ENCODE data around the gene MCRS1. TPM values are rescaled to one million over a fixed set of nuclear protein-coding genes. Genes with fewer than 3 reads are reported as not detected.
A peak's percentile ranks its signal among the peaks of the same experiment; 100 is the strongest.

The MCRS1 gene
- total RNA-seq, 2 donors from 2014 or later: 54.1 to 87.0 TPM

DNA sequence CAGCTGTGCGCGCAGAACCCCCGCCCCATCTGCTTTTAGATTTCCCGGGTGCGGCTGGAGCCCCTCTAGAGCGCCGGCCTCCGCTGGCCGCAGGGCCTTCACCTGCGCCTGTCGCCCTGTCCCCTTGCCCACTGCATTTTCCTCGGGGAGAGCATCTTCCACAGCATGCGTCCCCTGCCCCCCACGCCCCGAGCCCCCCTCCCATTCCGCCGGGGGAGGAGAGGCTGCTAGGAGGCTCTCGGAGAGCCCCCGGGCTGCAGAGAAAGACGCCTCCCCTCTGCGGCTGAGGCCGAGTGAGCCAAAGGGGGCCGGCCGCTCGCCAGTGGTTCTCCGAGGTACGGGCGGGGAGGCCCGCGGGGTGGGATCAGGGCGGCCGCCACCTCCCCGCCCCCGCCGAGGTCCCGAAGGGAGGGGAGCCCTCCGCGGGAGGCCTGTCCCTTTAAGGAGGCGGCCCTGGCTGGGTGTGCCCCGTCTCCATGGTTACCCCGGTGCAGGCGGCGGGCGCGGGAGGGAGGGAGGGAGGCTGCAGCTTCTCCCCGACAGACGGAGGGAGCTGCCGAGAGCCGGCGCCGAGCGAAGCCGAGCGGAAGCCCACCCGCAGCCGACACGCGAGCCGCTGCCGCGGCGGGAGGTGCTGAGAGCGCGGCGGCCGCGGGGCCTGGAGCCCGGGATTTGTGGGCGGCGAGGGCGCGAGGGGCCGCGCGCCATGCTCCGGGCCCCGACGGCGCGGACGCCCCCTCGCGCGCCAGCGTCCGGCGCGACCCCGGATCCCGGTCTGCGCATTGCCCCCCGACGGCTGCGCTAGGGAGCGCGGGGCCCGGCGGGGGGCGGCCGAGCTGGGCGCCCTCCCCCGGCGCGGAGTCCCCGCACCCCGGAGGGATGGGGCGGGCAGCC is 29.2 kb downstream of the MCRS1 start, which contains the start of gene KCNH3:
KCNH3 (plus strand) TSS at position 521 of the 894 bp plus-strand sequence. CDS start 387 bp downstream, outside the sequence.
- H3K9me3 ChIP-seq: no peaks in the 10 kb centered on the region
- peaks cover 4% of the 10 kb centered on the region for H3K4me1 ChIP-seq (replicated peaks)
- no peak within 1 kb of the TSS for H3K27ac ChIP-seq
- intact Hi-C loops (cut with DNase I): no loop called here
- no peaks in the 10 kb centered on the region for H3K27me3 ChIP-seq (replicated peaks; ENCODE audit: insufficient read depth)
- DNase-seq (ENCODE audit: low spot score): peak; percentile 75
- WGBS: 1% methylated on average over 74 of the region's 107 CpGs
- no peaks in the 10 kb centered on the region for H3K36me3 ChIP-seq
- TF ChIP-seq POLR2A (IDR thresholded peaks at IDR 0.05): no peak
- TF ChIP-seq, protein P1, sequence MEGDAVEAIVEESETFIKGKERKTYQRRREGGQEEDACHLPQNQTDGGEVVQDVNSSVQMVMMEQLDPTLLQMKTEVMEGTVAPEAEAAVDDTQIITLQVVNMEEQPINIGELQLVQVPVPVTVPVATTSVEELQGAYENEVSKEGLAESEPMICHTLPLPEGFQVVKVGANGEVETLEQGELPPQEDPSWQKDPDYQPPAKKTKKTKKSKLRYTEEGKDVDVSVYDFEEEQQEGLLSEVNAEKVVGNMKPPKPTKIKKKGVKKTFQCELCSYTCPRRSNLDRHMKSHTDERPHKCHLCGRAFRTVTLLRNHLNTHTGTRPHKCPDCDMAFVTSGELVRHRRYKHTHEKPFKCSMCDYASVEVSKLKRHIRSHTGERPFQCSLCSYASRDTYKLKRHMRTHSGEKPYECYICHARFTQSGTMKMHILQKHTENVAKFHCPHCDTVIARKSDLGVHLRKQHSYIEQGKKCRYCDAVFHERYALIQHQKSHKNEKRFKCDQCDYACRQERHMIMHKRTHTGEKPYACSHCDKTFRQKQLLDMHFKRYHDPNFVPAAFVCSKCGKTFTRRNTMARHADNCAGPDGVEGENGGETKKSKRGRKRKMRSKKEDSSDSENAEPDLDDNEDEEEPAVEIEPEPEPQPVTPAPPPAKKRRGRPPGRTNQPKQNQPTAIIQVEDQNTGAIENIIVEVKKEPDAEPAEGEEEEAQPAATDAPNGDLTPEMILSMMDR (IDR thresholded peaks at IDR 0.05): no peak
- TF ChIP-seq POLR2AphosphoS5 (IDR thresholded peaks at IDR 0.05): no peak
- peak within 1 kb of the TSS; percentile 32 for H3K4me3 ChIP-seq

- peaks cover 4% of the 10 kb centered on the region for H3K4me1 ChIP-seq (replicated peaks)
- TF ChIP-seq, protein P1 (IDR thresholded peaks at IDR 0.05): no peak
- TF ChIP-seq POLR2AphosphoS5 (IDR thresholded peaks at IDR 0.05): no peak
- no peak for TF ChIP-seq POLR2A (IDR thresholded peaks at IDR 0.05)
- no peak for DNase-seq (ENCODE audit: low spot score)
- H3K36me3 ChIP-seq: no peaks in the 10 kb centered on the region
- H3K27ac ChIP-seq: no peak overlapping the region
- H3K4me3 ChIP-seq: peak overlapping the region; percentile 32
- H3K9me3 ChIP-seq: no peaks in the 10 kb centered on the region
- no peaks in the 10 kb centered on the region for H3K27me3 ChIP-seq (replicated peaks; ENCODE audit: insufficient read depth)
- WGBS: under 1% methylated on average over 53 of the region's 61 CpGs
- intact Hi-C loops (cut with DNase I): no loop called here
Measured at GRCh38 chr12:49537752-49538509, 30.0 kb downstream of the MCRS1 start.

DNA sequence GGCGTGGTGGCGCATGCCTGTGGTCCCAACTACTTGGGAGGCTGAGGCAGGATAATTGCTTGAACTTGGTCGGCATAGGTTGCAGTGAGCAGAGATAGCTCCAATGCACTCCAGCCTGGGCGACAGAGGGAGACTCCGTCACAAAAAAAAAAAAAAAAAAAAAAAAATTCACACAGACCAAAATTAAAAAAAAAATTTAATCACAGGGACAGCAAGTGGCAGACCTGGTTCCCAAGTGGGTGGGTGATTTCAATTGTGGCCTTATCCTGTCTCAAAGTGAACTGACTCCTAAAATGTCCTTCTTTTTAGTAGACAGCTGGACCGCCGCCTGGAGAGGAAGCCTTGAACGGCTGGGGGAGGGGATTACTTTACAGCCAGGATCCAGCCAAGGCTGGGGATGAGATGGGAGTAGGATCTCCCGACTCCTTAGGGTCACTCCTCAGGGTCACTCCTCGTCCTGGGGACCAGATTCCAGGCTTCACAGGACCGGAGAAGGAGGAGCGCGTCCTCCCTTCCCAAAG is 30.7 kb downstream of the MCRS1 start:
- no peak overlapping the region for H3K27ac ChIP-seq
- no peaks in the 10 kb centered on the region for H3K9me3 ChIP-seq
- 29% methylated on average over 13 of the region's 13 CpGs for WGBS
- TF ChIP-seq POLR2A (IDR thresholded peaks at IDR 0.05): no peak
- TF ChIP-seq POLR2AphosphoS5 (IDR thresholded peaks at IDR 0.05): no peak
- TF ChIP-seq, protein P1 (IDR thresholded peaks at IDR 0.05): no peak
- H3K36me3 ChIP-seq: no peaks in the 10 kb centered on the region
- intact Hi-C loops (cut with DNase I): no loop called here
- H3K4me1 ChIP-seq (replicated peaks): peaks cover 4% of the 10 kb centered on the region
- no peak for DNase-seq (ENCODE audit: low spot score)
- no peaks in the 10 kb centered on the region for H3K27me3 ChIP-seq (replicated peaks; ENCODE audit: insufficient read depth)
- H3K4me3 ChIP-seq: peak overlapping the region; percentile 32

DNA sequence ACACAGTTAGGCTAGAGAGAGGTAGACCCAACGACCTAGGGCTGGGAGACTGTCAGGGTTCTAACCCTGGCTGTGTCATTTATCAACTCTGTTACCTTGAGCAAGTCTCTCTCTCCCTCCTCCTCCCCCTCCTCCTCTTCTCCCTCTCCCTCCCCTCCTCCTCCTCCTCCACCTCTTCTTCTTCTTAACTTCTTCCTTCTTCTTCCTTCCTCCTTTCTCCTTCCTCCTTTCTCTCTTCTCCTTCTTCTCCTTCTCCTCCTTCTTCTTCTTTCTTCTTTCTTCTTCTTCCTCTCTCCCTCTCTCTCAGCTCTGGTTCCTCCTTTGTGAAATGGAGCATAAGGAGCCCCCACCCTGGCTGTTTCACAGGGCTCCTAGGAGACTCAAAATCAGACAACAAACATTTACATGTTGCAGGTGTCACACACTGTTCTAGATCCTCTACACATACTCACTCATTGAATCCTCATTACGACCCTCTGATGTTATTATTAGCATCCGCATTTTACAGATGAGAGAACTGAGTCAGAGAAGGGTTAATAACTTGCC is 31.3 kb downstream of the MCRS1 start:
- no peak for TF ChIP-seq POLR2A (IDR thresholded peaks at IDR 0.05)
- TF ChIP-seq, protein P1 (IDR thresholded peaks at IDR 0.05): no peak
- Histone ChIP-seq H3K36me3 (no peaks in the 10 kb centered on the region), H3K4me1 (replicated peaks) (peaks cover 4% of the 10 kb centered on the region), H3K27me3 (replicated peaks; ENCODE audit: insufficient read depth) (no peaks in the 10 kb centered on the region), H3K4me3 (no peak overlapping the region), H3K9me3 (no peaks in the 10 kb centered on the region), H3K27ac (no peak overlapping the region)
- intact Hi-C loops (cut with DNase I): no loop called here
- whole genome bisulfite sequencing: 55% methylated on average over 3 of the region's 3 CpGs
- no peak for DNase-seq (ENCODE audit: low spot score)
